GM12801 (cell line): ENCODE data around the gene NCOR2.

Experiments used
- CTCF ChIP-seq: IDR thresholded peaks from one replicate; pipeline ENCODE4 v1.5.1; 2011; ENCODE audit warnings: control low read depth; ENCODE audit not compliant: insufficient read length; ENCODE audit errors: extremely low read depth

The NCOR2 gene

DNA sequence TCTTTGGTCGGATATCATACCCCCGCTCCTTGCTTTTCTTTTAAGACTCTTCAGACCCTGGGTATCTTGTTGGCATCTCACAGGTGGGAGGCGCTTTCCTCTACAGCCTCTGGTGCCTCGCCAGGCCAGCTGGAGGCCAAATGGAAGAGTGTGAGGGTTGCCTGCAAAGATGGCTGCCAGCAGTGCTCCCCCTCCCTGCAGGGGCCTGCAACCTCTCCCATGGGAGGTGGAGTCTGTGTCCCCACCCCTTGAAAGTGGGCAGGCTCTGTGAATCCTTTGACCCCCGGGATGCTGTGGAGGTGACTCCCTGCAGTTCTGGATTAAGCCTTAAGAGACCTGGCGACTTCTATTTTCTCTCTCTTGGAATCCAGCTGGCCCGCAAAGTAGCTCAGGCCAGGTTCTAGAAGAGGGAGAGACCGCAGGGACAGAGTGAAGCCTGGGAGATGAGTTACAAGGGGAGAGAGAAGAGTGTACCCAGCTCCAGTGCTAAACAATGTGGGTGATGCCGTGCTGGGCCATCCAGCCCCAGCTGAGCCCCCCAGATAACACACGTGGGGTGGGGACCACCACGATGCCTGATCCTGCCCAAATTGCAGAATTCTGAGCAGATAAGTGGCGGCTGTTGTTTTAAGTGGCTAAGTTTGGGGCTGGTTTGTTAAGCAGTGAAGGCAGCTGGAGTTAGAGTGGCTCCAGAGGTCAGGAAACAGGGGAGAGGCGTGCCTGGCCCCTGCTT is 37.9 kb upstream of the NCOR2 start:
- TF ChIP-seq CTCF: no peak

DNA sequence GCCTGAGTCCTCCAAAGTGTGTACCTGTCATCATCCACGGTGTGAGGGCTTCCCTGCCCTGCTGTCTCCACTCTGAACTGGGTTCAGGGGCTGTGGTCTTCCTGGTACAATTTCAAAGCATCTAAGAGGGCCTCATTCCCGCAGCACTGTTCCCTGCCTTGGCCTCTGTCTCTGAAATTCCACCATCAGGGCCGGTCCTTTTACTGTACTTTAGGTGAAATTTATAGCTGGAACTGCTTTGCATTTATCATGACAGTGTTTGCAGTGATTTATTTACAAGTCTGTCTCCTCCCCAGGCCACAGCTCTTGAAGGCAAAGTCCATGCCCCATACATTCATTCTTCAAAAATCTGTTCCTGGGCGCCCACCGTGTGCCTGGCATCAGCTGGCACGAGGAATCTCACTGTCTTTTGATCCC is 36.9 kb upstream of the NCOR2 start:
- TF ChIP-seq CTCF: no peak

DNA sequence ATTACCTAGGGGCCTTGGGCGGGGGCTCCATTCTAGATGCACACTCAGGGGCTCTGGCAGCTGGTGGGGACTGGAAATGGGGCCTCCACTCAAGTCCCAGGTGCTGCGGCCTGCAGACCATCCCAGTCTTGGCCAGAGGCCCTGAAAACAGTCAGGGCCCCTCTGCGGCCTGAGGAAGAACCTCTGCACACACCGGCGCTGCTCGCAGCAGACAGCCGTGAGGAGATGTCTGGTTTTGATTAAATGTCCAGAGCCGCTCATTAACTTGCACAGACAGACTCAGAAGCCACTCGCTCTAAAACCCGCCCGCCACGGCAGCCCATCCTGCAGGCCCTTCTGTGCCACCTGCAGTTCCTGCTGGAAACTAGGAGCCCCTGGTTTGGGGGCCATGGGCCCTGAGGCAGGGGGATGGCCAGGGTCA is 36.4 kb upstream of the NCOR2 start:
- TF ChIP-seq CTCF: no peak

GRCh38 chr12:124603100-124603541 is 35.7 kb upstream of the NCOR2 start:
- no peak for TF ChIP-seq CTCF

GRCh38 chr12:124601706-124602105 is 34.3 kb upstream of the NCOR2 start:
- TF ChIP-seq CTCF: no peak

DNA sequence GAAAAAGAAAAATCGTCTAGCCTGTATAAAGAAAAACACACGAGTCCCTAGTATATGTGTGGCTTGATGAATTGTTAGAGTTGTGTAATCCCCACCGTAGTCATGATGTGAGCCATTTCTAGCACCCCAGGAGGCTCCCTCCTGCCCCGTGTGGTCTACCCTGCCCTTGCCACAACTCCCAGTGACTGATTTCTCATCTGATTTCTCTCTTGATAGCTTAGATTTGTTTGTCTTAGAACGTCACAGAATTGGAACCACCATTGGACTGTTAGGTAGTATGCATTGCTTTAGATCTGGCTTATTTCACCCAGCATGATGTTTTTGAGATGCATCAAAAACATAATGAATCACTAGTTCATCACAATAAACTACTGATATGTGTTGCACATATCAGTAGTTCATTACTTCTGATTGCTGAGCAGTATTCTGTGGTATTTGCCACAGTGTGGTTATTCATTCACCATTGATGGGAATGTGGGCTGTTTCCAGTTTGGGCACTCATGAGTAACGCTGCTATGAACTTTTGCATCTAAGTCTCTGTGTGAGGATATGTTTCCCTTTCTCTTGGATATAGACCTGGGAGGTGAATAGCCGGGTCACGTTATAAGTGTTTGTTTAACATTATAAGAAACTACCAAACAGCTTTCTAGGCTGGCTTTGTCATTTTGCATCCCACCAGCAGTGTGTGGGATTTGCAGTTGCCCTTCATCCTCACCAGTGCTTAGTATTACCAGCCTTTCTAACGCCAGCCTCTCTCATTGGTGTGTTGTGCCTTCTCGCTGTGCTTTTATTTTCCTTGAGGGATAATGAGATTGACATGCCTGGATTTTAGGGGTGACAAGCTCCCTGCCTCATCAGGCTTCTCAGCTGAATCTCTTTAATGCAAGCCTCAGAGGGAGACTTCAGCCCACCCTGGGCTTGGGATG is 31.9 kb upstream of the NCOR2 start:
- no peak for TF ChIP-seq CTCF

GRCh38 chr12:124597041-124597440 is 29.6 kb upstream of the NCOR2 start:
- TF ChIP-seq CTCF: no peak
